ENCODE data around the gene DCANP1.

Gene DCANP1

GRCh38 chr5:135467871-135468485 lies 20.8 kb upstream of the DCANP1 start:
- TF ChIP-seq ZFX (IDR thresholded peaks at IDR 0.05) (no peak), CTCF (conservative IDR thresholded peaks at IDR 0.05) (no peak)
- H3K27ac ChIP-seq = no peak overlapping the region

DNA sequence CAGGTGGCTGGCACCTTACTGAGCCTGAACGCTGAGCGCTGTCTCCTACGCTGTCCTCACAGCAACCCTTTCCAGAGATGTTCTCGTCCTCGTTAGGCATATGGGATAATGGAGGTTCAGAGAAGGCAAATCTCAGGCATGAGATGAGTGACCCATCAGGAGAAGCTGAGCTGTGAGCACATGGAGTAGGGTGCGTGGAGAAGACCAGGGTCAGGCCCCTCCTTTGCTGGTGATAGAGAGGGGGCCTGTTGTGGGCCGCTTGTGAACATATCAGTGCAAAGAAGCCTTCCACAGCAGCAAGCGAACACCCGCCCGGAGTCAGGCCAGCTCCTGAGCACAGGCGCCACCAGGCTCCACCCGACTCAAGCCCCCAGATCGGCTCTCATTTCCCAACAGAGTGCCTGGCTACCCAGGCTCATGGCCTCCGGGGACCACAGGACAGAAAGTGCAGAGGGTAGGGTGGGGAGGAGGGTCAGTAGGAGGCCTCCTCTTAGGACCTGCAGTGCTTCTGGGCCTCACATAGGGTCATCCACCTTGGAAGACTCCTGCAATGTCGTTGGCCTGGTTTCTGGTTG lies 20.0 kb upstream of the DCANP1 start:
- TF ChIP-seq CTCF (conservative IDR thresholded peaks at IDR 0.05) (no peak), ZFX (IDR thresholded peaks at IDR 0.05) (no peak)
- no peak overlapping the region for H3K27ac ChIP-seq

DNA sequence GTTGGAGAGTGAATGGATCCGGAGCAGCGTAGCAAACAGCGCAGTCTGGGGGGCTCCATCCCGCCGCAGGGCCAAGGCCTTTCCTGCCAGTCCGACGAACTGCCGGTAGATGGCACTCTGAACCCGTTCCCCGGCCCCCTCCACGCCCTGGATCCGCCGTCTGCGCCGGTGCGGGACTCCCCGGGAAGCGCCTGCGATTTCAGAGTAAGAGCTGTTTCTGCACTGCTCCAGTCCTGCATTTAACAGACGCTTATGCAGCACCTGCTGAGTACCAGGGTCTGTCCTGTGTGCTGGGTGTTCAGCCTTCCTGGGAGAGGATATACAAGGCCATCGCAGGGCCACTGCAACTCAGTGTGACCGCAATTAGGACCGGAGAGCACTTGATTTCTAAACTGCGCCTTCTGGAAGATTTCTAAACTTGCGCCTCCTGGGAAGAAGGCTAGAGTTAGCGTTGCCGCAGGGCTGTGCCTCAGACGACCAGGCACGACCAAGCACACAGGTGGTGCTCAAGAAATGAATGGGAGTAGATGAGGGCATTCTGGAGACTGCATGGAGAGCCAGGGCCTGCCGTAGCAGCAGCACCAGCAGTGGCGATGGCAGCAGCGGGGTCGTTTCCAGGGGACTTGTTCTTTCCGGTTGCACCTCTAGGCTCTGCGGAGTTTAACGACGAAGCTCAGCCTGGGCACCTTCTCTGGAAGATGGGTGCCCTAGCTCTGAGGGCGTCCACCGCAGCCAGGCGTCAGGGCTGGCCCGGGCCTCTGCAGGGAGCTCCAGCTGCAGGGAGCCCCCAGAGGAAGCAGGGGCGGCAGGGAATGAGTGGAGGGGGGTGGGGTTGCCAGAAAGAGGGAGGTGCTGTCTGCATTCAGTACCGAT lies 19.3 kb upstream of the DCANP1 start:
- TF ChIP-seq CTCF (conservative IDR thresholded peaks at IDR 0.05) (peak; percentile 97), ZFX (IDR thresholded peaks at IDR 0.05) (no peak)
- H3K27ac ChIP-seq = no peak overlapping the region

DNA sequence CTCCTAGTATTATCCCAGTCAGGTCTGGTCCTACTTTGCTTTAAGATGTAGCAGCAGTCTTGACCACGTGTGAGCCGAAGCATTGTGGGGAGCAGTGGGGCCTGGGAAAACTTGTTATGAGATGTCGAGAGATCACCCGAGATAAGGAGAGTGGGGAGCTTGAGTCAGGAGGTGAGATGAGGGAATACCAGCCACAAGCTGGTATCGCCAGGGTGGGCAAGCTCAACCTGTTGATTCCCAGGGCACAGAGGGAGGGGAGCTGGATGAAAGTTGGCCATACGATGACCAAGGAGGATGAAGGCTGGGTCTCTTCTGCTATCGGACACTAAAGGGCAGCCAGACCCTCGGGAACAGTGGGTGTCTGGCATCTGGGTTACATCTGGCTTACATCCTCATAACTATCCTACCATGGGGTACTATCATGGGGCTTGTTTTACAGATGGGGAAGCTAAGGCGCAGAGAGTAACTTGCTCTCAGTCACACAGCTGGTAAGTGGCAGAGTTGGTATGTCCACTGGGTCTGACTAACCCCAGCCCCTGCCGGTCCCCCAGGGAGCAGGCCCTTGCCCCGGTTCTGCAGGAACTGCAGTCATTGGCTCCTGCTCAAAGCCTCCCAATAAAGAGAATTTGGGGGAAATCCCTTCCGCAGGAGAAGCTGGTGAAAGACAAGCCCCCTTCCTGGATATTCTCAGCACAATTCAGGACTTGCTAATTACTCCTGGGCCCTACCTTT lies 18.4 kb upstream of the DCANP1 start:
- no peak overlapping the region for H3K27ac ChIP-seq
- TF ChIP-seq ZFX (IDR thresholded peaks at IDR 0.05) = no peak
- no peak for TF ChIP-seq CTCF (conservative IDR thresholded peaks at IDR 0.05)

DNA sequence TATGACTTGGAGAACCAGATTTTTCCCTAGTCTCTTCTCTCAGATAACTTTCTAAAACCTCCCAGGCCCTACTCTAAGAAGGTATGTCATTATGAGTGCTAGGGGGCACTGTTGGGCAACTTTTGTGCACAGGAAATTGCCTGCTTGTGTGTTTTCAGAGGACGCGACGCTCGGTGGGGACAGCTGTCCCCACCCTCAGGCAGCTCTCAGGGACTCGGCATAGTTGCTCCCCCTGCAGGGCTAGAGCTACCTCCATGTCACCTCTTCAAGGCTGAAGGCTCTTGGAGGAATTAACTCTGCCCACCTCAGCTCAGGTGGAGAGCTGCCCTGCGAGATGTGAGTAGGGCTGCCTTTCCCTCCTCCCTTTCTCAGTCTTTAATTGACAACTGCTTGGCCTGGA lies 15.2 kb upstream of the DCANP1 start:
- TF ChIP-seq CTCF (conservative IDR thresholded peaks at IDR 0.05) (peak; percentile 83), ZFX (IDR thresholded peaks at IDR 0.05) (no peak)
- H3K27ac ChIP-seq = no peak overlapping the region

DNA sequence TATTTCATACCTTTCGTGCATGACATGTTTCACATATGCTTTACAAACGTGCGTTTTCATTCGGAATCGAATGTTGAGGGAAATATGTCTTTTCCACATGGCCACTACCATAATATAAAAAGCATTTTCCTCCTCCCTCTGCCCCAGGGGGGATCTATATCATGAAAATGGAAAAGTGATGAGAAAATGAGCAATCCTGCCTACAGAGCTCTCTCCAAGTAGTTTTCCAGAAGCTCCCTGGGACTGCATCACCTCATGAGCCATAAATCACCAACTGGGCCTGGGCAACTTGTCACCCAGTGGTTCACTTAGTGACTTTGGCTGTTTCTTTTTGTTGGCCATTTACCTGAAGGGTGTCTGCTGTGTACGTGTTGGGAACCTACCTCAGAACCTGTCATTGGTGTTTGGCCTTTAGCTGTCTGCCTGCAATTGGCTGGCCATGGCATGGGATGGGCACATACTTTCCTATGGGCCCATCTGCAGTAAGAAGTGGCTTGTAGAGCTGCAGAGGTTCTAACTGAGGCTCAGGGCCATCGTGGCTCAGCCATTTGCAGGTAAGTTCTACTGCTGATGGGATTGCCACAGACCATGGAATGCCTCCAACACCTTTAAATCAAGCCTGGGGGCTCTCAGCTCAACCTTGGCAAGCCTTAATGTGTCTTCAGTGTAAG lies 14.5 kb upstream of the DCANP1 start:
- TF ChIP-seq CTCF (conservative IDR thresholded peaks at IDR 0.05) (no peak), ZFX (IDR thresholded peaks at IDR 0.05) (no peak)
- H3K27ac ChIP-seq = no peak overlapping the region

Data from C4-2B (cell line).